GM12873 (cell line): ENCODE results near the gene NKX6-2.

ENCODE experiments used
- TF ChIP-seq, protein P1 (sequence below): IDR thresholded peaks from 2 replicates; pipeline ENCODE4 v1.5.1; 2012; ENCODE audit warnings: low read depth, mild to moderate bottlenecking, moderate library complexity, low read length, control low read depth; ENCODE audit not compliant: insufficient read depth; ENCODE audit errors: missing control alignments

NKX6-2 gene

DNA sequence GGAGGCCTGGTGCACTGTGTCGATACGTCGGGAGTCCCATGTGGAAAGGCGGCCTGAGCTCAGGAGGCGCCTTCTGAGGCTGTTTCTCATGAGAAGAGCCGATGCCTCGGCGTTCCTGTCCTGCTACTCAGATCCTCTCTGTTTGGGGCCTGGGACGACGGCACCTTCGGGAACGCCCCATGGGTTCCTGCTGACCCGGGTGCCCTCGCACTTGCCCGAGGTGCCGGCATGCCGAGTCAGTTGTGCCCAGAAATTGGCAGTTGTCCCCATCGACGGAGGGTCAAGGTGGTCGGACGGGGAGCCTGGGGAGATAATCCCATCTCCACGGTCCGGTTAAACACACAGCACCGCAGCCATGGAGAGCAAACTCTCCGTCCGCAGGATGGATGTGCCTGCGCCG lies 33.0 kb downstream of the NKX6-2 start:
- TF ChIP-seq, protein P1, sequence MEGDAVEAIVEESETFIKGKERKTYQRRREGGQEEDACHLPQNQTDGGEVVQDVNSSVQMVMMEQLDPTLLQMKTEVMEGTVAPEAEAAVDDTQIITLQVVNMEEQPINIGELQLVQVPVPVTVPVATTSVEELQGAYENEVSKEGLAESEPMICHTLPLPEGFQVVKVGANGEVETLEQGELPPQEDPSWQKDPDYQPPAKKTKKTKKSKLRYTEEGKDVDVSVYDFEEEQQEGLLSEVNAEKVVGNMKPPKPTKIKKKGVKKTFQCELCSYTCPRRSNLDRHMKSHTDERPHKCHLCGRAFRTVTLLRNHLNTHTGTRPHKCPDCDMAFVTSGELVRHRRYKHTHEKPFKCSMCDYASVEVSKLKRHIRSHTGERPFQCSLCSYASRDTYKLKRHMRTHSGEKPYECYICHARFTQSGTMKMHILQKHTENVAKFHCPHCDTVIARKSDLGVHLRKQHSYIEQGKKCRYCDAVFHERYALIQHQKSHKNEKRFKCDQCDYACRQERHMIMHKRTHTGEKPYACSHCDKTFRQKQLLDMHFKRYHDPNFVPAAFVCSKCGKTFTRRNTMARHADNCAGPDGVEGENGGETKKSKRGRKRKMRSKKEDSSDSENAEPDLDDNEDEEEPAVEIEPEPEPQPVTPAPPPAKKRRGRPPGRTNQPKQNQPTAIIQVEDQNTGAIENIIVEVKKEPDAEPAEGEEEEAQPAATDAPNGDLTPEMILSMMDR = no peak

DNA sequence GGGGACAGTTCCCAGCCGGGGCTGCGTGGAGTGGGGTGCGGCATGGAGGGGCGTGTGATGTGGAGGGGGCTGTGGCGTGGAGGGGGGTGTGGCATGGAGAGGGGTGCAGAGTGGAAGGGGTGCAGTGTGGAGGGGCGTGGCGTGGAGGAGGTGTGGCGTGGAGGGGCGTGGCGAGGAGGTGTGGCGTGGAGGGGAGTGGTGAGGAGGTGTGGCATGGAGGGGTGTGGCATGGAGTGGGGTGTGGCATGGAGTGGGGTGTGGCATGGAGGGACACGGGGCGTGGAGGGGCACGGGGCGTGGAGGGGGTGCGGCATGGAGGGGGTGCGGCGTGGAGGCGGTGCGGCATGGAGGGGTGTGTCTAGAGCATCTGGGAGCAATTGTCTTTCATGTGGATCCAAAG lies 33.6 kb downstream of the NKX6-2 start:
- TF ChIP-seq, protein P1 = no peak

DNA sequence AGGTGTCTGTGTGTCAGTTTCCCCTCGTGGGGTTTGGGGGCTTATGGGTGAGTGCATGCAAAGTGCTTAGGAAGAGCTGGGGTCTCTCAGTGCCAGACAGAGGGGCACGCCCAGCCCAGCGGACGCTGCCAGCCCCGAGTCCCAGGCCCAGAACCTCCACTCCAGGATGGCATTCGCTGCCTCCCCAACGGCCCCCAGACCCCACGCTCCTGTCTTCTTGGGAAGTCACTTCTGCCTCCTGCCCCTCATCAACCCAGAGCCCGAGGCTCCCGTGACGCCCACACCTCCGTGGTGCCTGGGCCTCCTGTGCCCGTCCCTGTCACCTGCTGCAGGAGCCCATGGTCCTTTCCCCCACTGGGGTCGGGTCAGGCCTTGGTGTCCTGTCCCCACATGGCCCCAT lies 35.0 kb downstream of the NKX6-2 start:
- TF ChIP-seq, protein P1 = no peak

- TF ChIP-seq, protein P1 = no peak
Observed at GRCh38 chr10:132749371-132749795, 36.6 kb downstream of the NKX6-2 start.

DNA sequence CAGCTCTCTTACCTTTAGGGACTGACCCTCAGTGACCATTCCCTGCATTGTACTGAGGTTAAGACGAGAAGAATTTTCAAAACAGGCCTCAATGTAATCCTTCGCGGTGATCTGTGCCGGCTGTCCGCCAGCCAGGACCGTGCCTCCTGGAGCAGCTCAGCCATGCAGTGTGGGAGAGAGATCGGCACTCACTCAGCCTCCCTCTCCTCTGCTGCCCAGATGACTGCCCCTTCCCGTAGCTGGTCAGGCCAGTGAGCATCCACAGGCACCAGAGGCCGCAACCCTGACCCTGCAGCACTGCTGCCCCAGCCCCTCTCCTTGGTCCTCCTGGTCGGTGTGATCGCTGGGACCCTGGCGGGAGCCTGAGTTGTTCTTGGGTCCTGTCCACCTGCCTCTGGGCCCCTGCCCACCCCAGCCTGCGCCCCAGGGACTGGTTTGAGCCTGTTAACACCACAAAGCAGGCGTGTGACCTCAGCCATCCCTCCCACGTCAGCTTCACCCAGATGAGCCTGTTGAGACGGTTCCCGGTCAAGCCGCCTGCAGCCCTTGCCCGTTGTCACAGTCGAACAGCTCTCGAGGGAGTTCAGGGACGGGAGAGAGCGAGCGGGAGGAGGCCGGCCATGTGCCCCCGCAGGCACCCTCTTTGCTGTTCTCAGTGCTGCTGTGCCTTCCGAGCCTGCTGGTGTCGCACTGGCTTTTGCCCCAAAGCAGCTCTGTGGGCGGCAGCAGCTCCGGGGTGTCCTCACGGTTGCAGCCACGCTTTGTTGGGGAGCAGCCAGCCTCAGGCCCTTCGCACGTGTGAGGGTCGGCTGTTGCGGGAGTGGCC lies 37.2 kb downstream of the NKX6-2 start:
- TF ChIP-seq, protein P1 = no peak

GRCh38 chr10:132748135-132748534 lies 37.8 kb downstream of the NKX6-2 start:
- TF ChIP-seq, protein P1 = no peak

GRCh38 chr10:132746801-132747625 lies 38.9 kb downstream of the NKX6-2 start:
- TF ChIP-seq, protein P1 = no peak
